HFFc6 (cell line): ENCODE data around the gene HIF1A. TPM values are rescaled to one million over a fixed set of nuclear protein-coding genes. Genes with fewer than 3 reads are reported as not detected.
A peak's percentile ranks its signal among the peaks of the same experiment; 100 is the strongest.

Experiments
- DNase-seq: peaks from one replicate; pipeline ENCODE4 v3.0.0-alpha.2; 2018
- H3K27ac Mint-ChIP-seq: 2 replicates; pipeline ENCODE4 v1.8.0; 2020; ENCODE audit warnings: mild to moderate bottlenecking, mixed read lengths
- H3K27me3 Mint-ChIP-seq: 2 replicates; pipeline ENCODE4 v1.8.0; 2021; ENCODE audit warnings: mild to moderate bottlenecking, moderate library complexity, mixed read lengths; ENCODE audit not compliant: insufficient read depth
- H3K36me3 Mint-ChIP-seq: 2 replicates; pipeline ENCODE4 v1.8.0; 2021; ENCODE audit warnings: low read depth, mixed read lengths
- H3K4me1 Mint-ChIP-seq: 2 replicates; pipeline ENCODE4 v1.8.0; 2020; ENCODE audit warnings: low read depth, mixed read lengths
- H3K4me3 Mint-ChIP-seq: 2 replicates; pipeline ENCODE4 v1.8.0; 2020; ENCODE audit warnings: mild to moderate bottlenecking, moderate library complexity, mixed read lengths
- H3K9me3 Mint-ChIP-seq: 2 replicates; pipeline ENCODE4 v1.8.0; 2020; ENCODE audit warnings: mild to moderate bottlenecking, mixed read lengths
- CTCF ChIP-seq: fragments of 200-600 bp; sonication (generic); IDR thresholded peaks from 2 replicates; pipeline ENCODE4 v1.5.0; 2021; ENCODE audit warnings: antibody characterized with exemption, mild to moderate bottlenecking
- total RNA-seq, 6 experiments: library from RNA; stranded (reverse); fragmentation: NEBNext Ultra II Directional; extraction: Animal tissue kit (Norgen Biotek cat#: 25700); gene quantifications; 2 replicates in 1 of 6; 3 replicates in 5 of 6; pipeline ENCODE4 v1.2.3, GENCODE V29; 2021

Gene HIF1A
- total RNA-seq, 6 experiments from 2014 or later = 217 to 265 (median 233) TPM

GRCh38 chr14:61718039-61718438 is 22.7 kb downstream of the HIF1A start:
- H3K4me1 Mint-ChIP-seq = peaks cover 70% of the 10 kb centered on the region
- no peak for TF ChIP-seq CTCF
- H3K27ac Mint-ChIP-seq = no peak overlapping the region
- H3K4me3 Mint-ChIP-seq = no peak overlapping the region
- peaks cover 7% of the 10 kb centered on the region; the same call in 1 of the 2 replicates for H3K36me3 Mint-ChIP-seq
- DNase-seq = no peak
- no peaks in the 10 kb centered on the region for H3K9me3 Mint-ChIP-seq
- H3K27me3 Mint-ChIP-seq = 0 out of 2 replicates have a peak, but pooled peaks cover under 1% of the 10 kb centered on the region

GRCh38 chr14:61719344-61720293 is 24.3 kb downstream of the HIF1A start:
- peak overlapping the region; percentile 24; the same call in 1 of the 2 replicates for H3K27ac Mint-ChIP-seq
- H3K36me3 Mint-ChIP-seq = peaks cover 18% of the 10 kb centered on the region
- 0 out of 2 replicates have a peak overlapping the region, but pooled peaks have one; percentile 17 for H3K4me3 Mint-ChIP-seq
- TF ChIP-seq CTCF = no peak
- no peak for DNase-seq
- peaks cover 57% of the 10 kb centered on the region for H3K4me1 Mint-ChIP-seq
- no peaks in the 10 kb centered on the region for H3K9me3 Mint-ChIP-seq
- no peaks in the 10 kb centered on the region for H3K27me3 Mint-ChIP-seq

- Mint-ChIP-seq H3K4me3 (no peak overlapping the region), H3K27ac (peak overlapping the region; percentile 7; the same call in 1 of the 2 replicates), H3K9me3 (no peaks in the 10 kb centered on the region), H3K4me1 (peaks cover 63% of the 10 kb centered on the region), H3K36me3 (peaks cover 23% of the 10 kb centered on the region), H3K27me3 (no peaks in the 10 kb centered on the region; the same call in 1 of the 2 replicates)
- TF ChIP-seq CTCF = no peak
- DNase-seq = no peak
Observed at GRCh38 chr14:61720294-61720661, 25.0 kb downstream of the HIF1A start.

- peaks cover 23% of the 10 kb centered on the region for H3K36me3 Mint-ChIP-seq
- H3K4me3 Mint-ChIP-seq = no peak overlapping the region
- H3K27ac Mint-ChIP-seq = peak overlapping the region; percentile 21; the same call in 1 of the 2 replicates
- TF ChIP-seq CTCF = no peak
- H3K4me1 Mint-ChIP-seq = peaks cover 59% of the 10 kb centered on the region
- DNase-seq = no peak
- no peaks in the 10 kb centered on the region; the same call in 1 of the 2 replicates for H3K27me3 Mint-ChIP-seq
- no peaks in the 10 kb centered on the region for H3K9me3 Mint-ChIP-seq
Observed at GRCh38 chr14:61720741-61721140, 25.4 kb downstream of the HIF1A start.

GRCh38 chr14:61724133-61724532 is 28.8 kb downstream of the HIF1A start:
- Mint-ChIP-seq H3K27me3 (no peaks in the 10 kb centered on the region; the same call in 1 of the 2 replicates), H3K36me3 (peaks cover 48% of the 10 kb centered on the region), H3K4me1 (peaks cover 34% of the 10 kb centered on the region), H3K9me3 (no peaks in the 10 kb centered on the region), H3K27ac (no peak overlapping the region), H3K4me3 (no peak overlapping the region)
- no peak for TF ChIP-seq CTCF
- DNase-seq = no peak
